PC-3 (cell line): Measurements from ENCODE around the gene VWA1. TPM values are rescaled to one million over a fixed set of nuclear protein-coding genes. Genes with fewer than 3 reads are reported as not detected.

Experiments
- ATAC-seq: fragments of 200-7000 bp; cut with Tn5 transposase; 2 replicates; pipeline ENCODE4 v1.9.1; 2020; ENCODE audit warnings: mild to moderate bottlenecking, moderate library complexity
- BruUV-seq: library from RNA; stranded (reverse); fragments of 400-500 nt; replicated peaks from 2 replicates; lab custom pipeline; 2021; lab: Mats Ljungman, UMichigan
- CTCF ChIA-PET: fragments of 300-600 bp; sonication (Branson Sonifier 250); formaldehyde crosslinking; loops from one replicate; lab custom pipeline; 2022; ENCODE audit warnings: antibody characterized with exemption; lab: Charles Lee
- POLR2A ChIA-PET: fragments of 300-600 bp; sonication (Branson Sonifier 250); formaldehyde crosslinking; loops from one replicate; lab custom pipeline; 2022; ENCODE audit warnings: antibody characterized with exemption; ENCODE audit not compliant: unreplicated experiment; lab: Charles Lee
- DNase-seq: peaks from one replicate; pipeline ENCODE4 v3.0.0-alpha.2; 2015
- H2AFZ ChIP-seq: fragments of 300-600 bp; sonication (generic); 2 replicates; pipeline ENCODE4 v1.6.0; 2016; ENCODE audit warnings: antibody characterized with exemption, low read length
- H3F3A ChIP-seq: fragments of 300-600 bp; sonication (generic); one replicate; pipeline ENCODE4 v1.6.0; 2017; ENCODE audit warnings: antibody characterized with exemption, low read length, control low read depth, mild to moderate bottlenecking; ENCODE audit not compliant: unreplicated experiment
- H3K27ac ChIP-seq: fragments of 300-600 bp; sonication (generic); 2 replicates; pipeline ENCODE4 v1.5.1; 2016; ENCODE audit warnings: mild to moderate bottlenecking, low read length
- H3K27me3 ChIP-seq: fragments of 300-600 bp; sonication (generic); 2 replicates; pipeline ENCODE4 v1.6.1; 2016; ENCODE audit warnings: low read length, mixed read lengths
- H3K36me3 ChIP-seq: fragments of 300-600 bp; sonication (generic); 2 replicates; pipeline ENCODE4 v1.6.1; 2016; ENCODE audit warnings: low read depth, mixed run types, low read length, mixed read lengths
- H3K4me1 ChIP-seq: fragments of 300-600 bp; sonication (generic); 2 replicates; pipeline ENCODE4 v1.5.1; 2016; ENCODE audit warnings: low read length; ENCODE audit not compliant: insufficient read depth
- H3K4me2 ChIP-seq: fragments of 300-600 bp; sonication (generic); 2 replicates; pipeline ENCODE4 v1.6.0; 2016; ENCODE audit warnings: low read length
- H3K4me3 ChIP-seq: fragments of 300-600 bp; sonication (generic); 2 replicates; pipeline ENCODE4 v1.5.1; 2016; ENCODE audit warnings: mild to moderate bottlenecking, low read length, mixed read lengths
- H3K79me2 ChIP-seq: fragments of 300-600 bp; sonication (generic); 2 replicates; pipeline ENCODE4 v1.6.1; 2017; ENCODE audit warnings: low read length, mixed read lengths
- H3K9ac ChIP-seq: fragments of 300-600 bp; sonication (generic); 2 replicates; pipeline ENCODE4 v1.6.0; 2016; ENCODE audit warnings: mild to moderate bottlenecking, low read length
- H3K9me2 ChIP-seq: fragments of 300-600 bp; sonication (generic); replicated peaks from 2 replicates; pipeline ENCODE4 v1.6.1; 2016; ENCODE audit warnings: mixed run types, low read length, mixed read lengths
- H3K9me3 ChIP-seq: fragments of 300-600 bp; sonication (generic); 2 replicates; pipeline ENCODE4 v1.6.1; 2016; ENCODE audit warnings: low read length, mixed read lengths
- H4K20me1 ChIP-seq: fragments of 300-600 bp; sonication (generic); 2 replicates; pipeline ENCODE4 v1.6.1; 2016; ENCODE audit warnings: low read length, mixed read lengths
- CTCF ChIP-seq: fragments of 300-600 bp; sonication (generic); conservative IDR thresholded peaks from 2 replicates; pipeline ENCODE4 v1.5.1; 2017; ENCODE audit warnings: antibody characterized with exemption, low read depth, mild to moderate bottlenecking, low read length
- EZH2 ChIP-seq: fragments of 300-600 bp; sonication (generic); IDR thresholded peaks from one replicate; pipeline ENCODE4 v1.6.1; 2017; ENCODE audit warnings: antibody characterized with exemption, mild to moderate bottlenecking, low read length; ENCODE audit not compliant: unreplicated experiment
- EZH2phosphoT487 ChIP-seq: fragments of 300-600 bp; sonication (generic); IDR thresholded peaks from 2 replicates; pipeline ENCODE4 v1.6.1; 2018; ENCODE audit warnings: mild to moderate bottlenecking, antibody characterized with exemption, low read length, borderline replicate concordance
- intact Hi-C: fragments of 100-400 bp; cut with micrococcal nuclease; formaldehyde crosslinking; loops from 2 replicates; pipeline ENCODE4 v1.9.0; 2023
- total RNA-seq: library from RNA; depleted of rRNA; stranded (reverse); fragments of >200 nt; gene quantifications from 2 replicates; pipeline ENCODE4 v1.2.3, GENCODE V29; 2014

The VWA1 gene
- total RNA-seq, 1 experiment from 2014 or later, result 59.1 TPM

GRCh38 chr1:1438531-1439381 lies 3.3 kb downstream of the VWA1 start:
- Histone ChIP-seq H3K79me2 (peaks cover 13% of the 10 kb centered on the region), H3K4me1 (peaks cover 24% of the 10 kb centered on the region), H3K27ac (no peak overlapping the region), H3K27me3 (no peaks in the 10 kb centered on the region), H3K9me3 (no peaks in the 10 kb centered on the region), H3K4me2 (no peak overlapping the region), H3K36me3 (no peaks in the 10 kb centered on the region), H3K9ac (no peak overlapping the region), H3F3A (no peaks in the 10 kb centered on the region), H2AFZ (no peak overlapping the region), H3K9me2 (no peaks in the 10 kb centered on the region), H4K20me1 (no peaks in the 10 kb centered on the region), H3K4me3 (no peak overlapping the region)
- TF ChIP-seq EZH2phosphoT487, result no peak
- TF ChIP-seq CTCF, result no peak
- TF ChIP-seq EZH2, result no peak
- intact Hi-C loops, result no loop called here
- ChIA-PET CTCF (no interaction called here), POLR2A (no interaction called here)
- DNase-seq (no peak), ATAC-seq (no peak)
- no TSS peak for BruUV-seq

- intact Hi-C loops, result no loop called here
- BruUV-seq, result no TSS peak
These were observed 4.2 kb downstream of the VWA1 start for GRCh38 chr1:1439546-1440261.

More at GRCh38 chr1:1439546-1440261, 4.2 kb downstream of the VWA1 start:
- Histone ChIP-seq H3K27ac (no peak overlapping the region), H3K9me2 (no peaks in the 10 kb centered on the region), H3F3A (no peaks in the 10 kb centered on the region), H3K9ac (no peak overlapping the region), H3K4me2 (no peak overlapping the region), H4K20me1 (no peaks in the 10 kb centered on the region), H2AFZ (no peak overlapping the region), H3K4me3 (no peak overlapping the region), H3K9me3 (no peaks in the 10 kb centered on the region), H3K4me1 (peaks cover 17% of the 10 kb centered on the region), H3K79me2 (peaks cover 13% of the 10 kb centered on the region), H3K36me3 (no peaks in the 10 kb centered on the region), H3K27me3 (no peaks in the 10 kb centered on the region)
- ATAC-seq, result no peak
- no peak for TF ChIP-seq EZH2
- no peak for TF ChIP-seq CTCF
- no peak for TF ChIP-seq EZH2phosphoT487
- ChIA-PET CTCF (interaction anchor here (0.9 to 1.7 kb wide), 2 partner anchors 24 to 38 kb away, joined by 4 to 11 read pairs; no protein-coding TSS in a partner anchor), POLR2A (no interaction called here)
- no peak for DNase-seq
